Glutamatergic neuron (in vitro differentiated cells): ENCODE data around the gene PARM1. TPM values are rescaled to one million over a fixed set of nuclear protein-coding genes. Genes with fewer than 3 reads are reported as not detected.

Experiments used
- DNase-seq: peaks from one replicate; pipeline ENCODE4 v3.0.0; 2022
- H3K27ac Mint-ChIP-seq: one replicate; pipeline ENCODE4 v1.8.0; 2020; ENCODE audit warnings: mild to moderate bottlenecking, mixed read lengths, inconsistent platforms; ENCODE audit not compliant: unreplicated experiment
- H3K27me3 Mint-ChIP-seq: one replicate; pipeline ENCODE4 v1.8.0; 2020; ENCODE audit warnings: mild to moderate bottlenecking, moderate library complexity, mixed read lengths, inconsistent platforms; ENCODE audit not compliant: unreplicated experiment
- H3K36me3 Mint-ChIP-seq: one replicate; pipeline ENCODE4 v1.8.0; 2020; ENCODE audit warnings: mild to moderate bottlenecking, mixed read lengths, inconsistent platforms; ENCODE audit not compliant: unreplicated experiment
- H3K4me1 Mint-ChIP-seq: one replicate; pipeline ENCODE4 v1.8.0; 2020; ENCODE audit warnings: mild to moderate bottlenecking, low read depth, mixed read lengths, inconsistent platforms; ENCODE audit not compliant: unreplicated experiment
- H3K4me3 Mint-ChIP-seq: one replicate; pipeline ENCODE4 v1.8.0; 2020; ENCODE audit warnings: mild to moderate bottlenecking, mixed read lengths, inconsistent platforms; ENCODE audit not compliant: unreplicated experiment
- H3K9me3 Mint-ChIP-seq: one replicate; pipeline ENCODE4 v1.8.0; 2020; ENCODE audit warnings: mild to moderate bottlenecking, moderate library complexity, mixed read lengths, inconsistent platforms; ENCODE audit not compliant: unreplicated experiment
- total RNA-seq: library from RNA; stranded (reverse); fragmentation: NEBNext Ultra II Directional; extraction: Animal tissue kit (Norgen Biotek cat#: 25700); gene quantifications from one replicate; pipeline ENCODE4 v1.2.1, GENCODE V29; 2021; ENCODE audit not compliant: unreplicated experiment
- TF ChIP-seq, protein P1 (sequence below): fragments of 200-600 bp; sonication (generic); IDR thresholded peaks from one replicate; pipeline ENCODE4 v1.5.0; 2021; ENCODE audit not compliant: partially characterized antibody, unreplicated experiment

Gene PARM1
- total RNA-seq, 1 donor from 2014 or later: 94.3 TPM

DNA sequence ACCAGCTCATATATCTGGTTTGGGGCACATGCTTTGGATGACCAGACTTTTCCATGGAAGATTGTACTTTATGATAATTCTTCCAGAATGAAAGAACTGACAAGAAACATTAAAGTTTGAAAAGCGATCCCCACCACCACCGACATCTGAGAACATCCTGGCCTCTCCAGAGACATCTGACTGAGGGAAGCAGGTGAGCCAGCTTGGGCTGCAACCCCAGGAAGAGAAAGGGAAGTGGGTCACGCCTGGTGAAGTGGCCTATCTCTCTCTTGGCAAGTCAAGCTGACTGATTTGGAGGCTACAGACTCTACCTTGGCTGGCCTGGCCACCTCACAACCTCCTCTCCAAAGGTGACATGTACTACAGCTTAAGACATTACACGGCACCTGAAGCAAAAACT lies 20.7 kb downstream of the PARM1 start:
- H3K27ac Mint-ChIP-seq: no peak overlapping the region
- peaks cover 4% of the 10 kb centered on the region for H3K36me3 Mint-ChIP-seq
- no peaks in the 10 kb centered on the region for H3K4me1 Mint-ChIP-seq
- H3K9me3 Mint-ChIP-seq: no peaks in the 10 kb centered on the region
- H3K4me3 Mint-ChIP-seq: no peak overlapping the region
- DNase-seq: no peak
- TF ChIP-seq, protein P1, sequence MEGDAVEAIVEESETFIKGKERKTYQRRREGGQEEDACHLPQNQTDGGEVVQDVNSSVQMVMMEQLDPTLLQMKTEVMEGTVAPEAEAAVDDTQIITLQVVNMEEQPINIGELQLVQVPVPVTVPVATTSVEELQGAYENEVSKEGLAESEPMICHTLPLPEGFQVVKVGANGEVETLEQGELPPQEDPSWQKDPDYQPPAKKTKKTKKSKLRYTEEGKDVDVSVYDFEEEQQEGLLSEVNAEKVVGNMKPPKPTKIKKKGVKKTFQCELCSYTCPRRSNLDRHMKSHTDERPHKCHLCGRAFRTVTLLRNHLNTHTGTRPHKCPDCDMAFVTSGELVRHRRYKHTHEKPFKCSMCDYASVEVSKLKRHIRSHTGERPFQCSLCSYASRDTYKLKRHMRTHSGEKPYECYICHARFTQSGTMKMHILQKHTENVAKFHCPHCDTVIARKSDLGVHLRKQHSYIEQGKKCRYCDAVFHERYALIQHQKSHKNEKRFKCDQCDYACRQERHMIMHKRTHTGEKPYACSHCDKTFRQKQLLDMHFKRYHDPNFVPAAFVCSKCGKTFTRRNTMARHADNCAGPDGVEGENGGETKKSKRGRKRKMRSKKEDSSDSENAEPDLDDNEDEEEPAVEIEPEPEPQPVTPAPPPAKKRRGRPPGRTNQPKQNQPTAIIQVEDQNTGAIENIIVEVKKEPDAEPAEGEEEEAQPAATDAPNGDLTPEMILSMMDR: no peak
- H3K27me3 Mint-ChIP-seq: no peaks in the 10 kb centered on the region

DNA sequence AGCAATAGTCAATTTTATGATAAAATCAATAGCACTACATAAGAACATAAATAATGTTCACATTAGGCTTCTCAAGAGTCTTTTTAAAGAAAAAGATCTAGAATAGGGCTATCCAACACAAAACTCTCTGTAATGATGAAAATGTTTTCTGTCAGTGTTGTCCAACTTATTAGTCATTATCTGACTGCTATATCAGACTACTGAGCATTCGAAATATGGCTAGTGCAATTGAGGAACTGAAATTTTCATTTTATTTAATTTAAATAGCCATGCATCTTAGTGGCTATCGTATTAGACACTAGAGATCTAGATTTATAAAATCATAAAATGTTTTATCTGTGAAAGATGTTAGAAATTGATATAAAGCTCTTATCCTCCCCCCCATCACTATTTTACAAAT lies 26.0 kb downstream of the PARM1 start:
- peaks cover 19% of the 10 kb centered on the region for H3K36me3 Mint-ChIP-seq
- no peaks in the 10 kb centered on the region for H3K27me3 Mint-ChIP-seq

DNA sequence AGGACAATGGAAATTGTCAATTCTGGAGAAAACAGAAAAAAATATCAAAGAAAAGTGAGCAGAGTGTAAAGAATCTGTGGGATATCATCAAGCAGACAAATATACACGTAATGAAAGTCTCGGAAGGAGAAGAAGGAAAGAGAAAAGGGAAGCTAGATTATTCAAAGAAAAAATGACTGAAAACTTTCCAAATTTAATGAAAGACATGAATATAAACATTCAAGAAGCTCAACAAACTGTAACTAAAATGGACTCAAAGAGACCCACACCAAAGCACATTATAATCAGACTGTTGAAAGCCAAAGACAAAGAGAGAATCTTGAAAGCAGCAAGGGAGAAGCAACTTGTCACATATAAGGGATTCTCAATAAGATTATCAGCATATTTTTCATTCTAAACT lies 28.3 kb downstream of the PARM1 start:
- DNase-seq: no peak
- peaks cover 19% of the 10 kb centered on the region for H3K36me3 Mint-ChIP-seq
- H3K4me3 Mint-ChIP-seq: no peak overlapping the region
- no peaks in the 10 kb centered on the region for H3K4me1 Mint-ChIP-seq
- no peaks in the 10 kb centered on the region for H3K27me3 Mint-ChIP-seq
- TF ChIP-seq, protein P1: no peak
- no peak overlapping the region for H3K27ac Mint-ChIP-seq
- peaks cover 6% of the 10 kb centered on the region for H3K9me3 Mint-ChIP-seq

More for the DNA sequence above, 26.0 kb downstream of the PARM1 start:
- Mint-ChIP-seq H3K27ac (no peak overlapping the region), H3K4me3 (no peak overlapping the region), H3K4me1 (no peaks in the 10 kb centered on the region), H3K9me3 (peaks cover 6% of the 10 kb centered on the region)
- TF ChIP-seq, protein P1: no peak
- DNase-seq: no peak

DNA sequence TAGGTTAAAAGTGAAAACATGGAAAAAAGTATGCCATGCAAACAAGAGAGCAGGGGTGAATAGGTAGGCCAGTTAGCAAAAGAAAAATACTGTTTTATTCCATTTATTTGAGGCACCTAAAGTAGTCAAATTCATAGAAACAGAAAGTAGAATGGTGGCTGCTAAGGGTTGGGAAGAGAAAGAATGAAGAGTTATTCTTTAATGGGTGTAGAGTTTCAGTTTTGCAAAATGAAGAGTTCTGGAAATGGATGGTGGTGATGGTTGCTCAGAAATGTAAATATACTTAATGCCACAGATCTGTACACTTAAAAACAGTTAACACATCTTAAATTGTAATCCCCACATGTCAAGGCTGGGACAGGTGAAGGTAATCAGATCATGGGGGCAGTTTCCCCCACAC lies 29.7 kb downstream of the PARM1 start:
- Mint-ChIP-seq H3K27me3 (no peaks in the 10 kb centered on the region), H3K4me1 (no peaks in the 10 kb centered on the region), H3K36me3 (peaks cover 19% of the 10 kb centered on the region), H3K9me3 (peaks cover 6% of the 10 kb centered on the region), H3K27ac (no peak overlapping the region), H3K4me3 (no peak overlapping the region)
- DNase-seq: no peak
- TF ChIP-seq, protein P1: no peak

DNA sequence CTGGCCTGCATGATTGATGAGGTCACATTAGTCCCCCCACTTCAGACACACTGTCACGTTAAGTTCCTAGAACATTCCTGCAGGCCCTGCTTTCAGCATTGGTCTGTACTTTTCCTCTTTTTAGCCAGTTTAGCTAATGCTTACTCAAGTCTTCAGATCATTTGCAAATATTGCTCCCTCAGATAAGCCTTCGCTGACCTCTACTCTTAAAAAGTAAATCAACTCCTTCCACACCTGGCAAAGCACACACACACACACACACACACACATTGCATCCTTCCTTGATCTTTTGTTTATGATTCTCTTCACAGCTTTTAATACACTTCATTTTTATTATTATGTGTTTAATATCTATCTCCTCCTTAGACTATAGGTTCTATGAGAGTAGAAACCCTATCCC lies 31.4 kb downstream of the PARM1 start:
- Mint-ChIP-seq H3K27me3 (no peaks in the 10 kb centered on the region), H3K9me3 (peaks cover 6% of the 10 kb centered on the region), H3K36me3 (peaks cover 19% of the 10 kb centered on the region), H3K4me1 (no peaks in the 10 kb centered on the region), H3K4me3 (no peak overlapping the region), H3K27ac (no peak overlapping the region)
- TF ChIP-seq, protein P1: no peak
- no peak for DNase-seq
